NCI-H526 treated with DMSO at 0.1 percent for 48 hours (cell line): ENCODE results near the gene NDUFB4.

Experiments used
- DNase-seq: peaks from one replicate; lab custom pipeline; 2025; lab: John Stamatoyannopoulos, UW

NDUFB4 gene

GRCh38 chr3:120596116-120596852 lies at the start of gene NDUFB4:
NDUFB4 (plus strand) TSS chr3:120596336; CDS start chr3:120596360, 24 bp downstream.
- DNase-seq = peak; percentile 99

DNA sequence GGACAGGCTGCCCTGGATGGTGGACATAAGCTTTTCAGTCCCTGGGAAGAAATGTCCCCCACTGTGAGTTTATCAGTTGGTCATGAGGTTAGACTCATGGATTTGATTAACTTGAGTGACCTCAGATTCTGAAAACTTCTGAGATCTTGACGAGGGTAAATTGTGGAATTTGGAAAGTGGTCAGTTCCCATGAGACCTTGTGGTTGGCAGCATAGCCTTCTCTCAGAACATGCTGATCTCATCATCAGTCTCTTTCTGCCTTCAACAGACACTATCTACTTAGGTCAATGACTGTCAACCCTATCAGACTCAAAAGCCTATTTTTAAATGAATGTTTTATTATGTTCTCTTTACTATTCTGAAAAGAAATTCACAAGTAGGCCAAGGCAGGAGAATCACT lies 45.6 kb upstream of the NDUFB4 start:
- no peak for DNase-seq

DNA sequence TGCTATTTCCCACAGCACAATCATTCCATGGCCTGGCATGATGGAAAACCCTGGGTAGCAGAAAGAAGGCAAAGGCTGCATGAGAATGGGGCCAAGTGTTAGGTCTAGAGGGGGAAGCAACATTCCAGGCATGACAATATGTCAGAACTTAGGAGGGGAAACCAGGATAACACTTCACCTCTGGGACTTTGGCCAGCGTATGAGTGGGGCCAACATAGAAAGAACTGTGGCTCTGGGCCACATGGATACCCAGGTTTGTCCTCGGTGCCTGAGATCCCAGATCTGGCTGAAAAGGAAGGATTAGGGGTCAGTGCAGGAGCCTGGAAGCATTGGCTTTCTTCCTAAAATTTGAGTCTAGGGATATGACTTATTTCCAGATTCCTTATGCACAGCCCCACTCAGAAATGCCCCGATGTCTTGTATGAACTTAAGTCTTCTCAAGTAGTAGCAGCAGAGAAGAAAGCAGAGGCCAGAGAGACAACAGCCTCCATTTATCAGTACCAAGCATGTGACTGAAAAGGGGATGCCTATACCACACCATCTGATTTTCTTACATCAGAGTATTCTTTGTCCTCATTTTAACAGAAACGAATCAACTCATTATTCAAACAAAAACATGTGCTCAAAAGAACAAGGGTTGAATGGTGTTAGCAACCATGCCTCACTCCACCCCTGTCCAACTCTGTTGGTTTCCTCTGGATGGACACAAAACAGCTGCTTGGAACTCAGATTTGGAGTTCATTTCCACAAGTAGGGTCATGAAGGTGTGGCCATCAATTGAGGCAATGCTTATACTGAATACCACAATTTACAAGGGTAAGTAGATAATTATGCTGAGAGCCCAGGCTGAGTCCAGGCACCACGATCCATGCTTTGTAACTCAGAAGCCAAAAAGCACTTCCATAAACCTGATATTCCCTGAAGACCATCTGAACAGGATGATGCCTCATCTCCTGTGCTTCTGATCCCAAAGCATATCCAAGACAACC lies 43.7 kb upstream of the NDUFB4 start:
- DNase-seq = no peak

- no peak for DNase-seq
Observed at GRCh38 chr3:120554812-120555606, 41.1 kb upstream of the NDUFB4 start.

- no peak for DNase-seq
Observed at GRCh38 chr3:120555657-120556509, 40.3 kb upstream of the NDUFB4 start.

DNA sequence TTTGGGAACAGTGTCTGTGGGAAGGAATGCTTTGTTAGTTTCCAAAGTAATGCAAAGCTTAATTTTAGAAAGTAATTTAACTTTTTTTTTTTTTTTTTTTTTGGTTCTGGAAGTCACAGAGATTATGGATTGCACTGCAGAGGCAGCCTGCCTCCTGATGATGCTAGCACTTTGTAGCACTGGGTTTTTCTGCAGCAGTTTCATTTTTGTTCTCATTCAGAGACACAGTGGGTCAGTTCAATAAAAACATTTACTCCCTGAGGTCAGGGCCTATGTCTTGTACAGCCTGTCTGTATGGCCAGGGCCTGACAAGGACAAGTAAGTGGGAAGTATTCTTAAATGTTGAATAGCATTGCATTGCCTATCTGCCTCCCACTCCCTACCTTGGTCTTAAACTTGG lies 39.0 kb upstream of the NDUFB4 start:
- no peak for DNase-seq

DNA sequence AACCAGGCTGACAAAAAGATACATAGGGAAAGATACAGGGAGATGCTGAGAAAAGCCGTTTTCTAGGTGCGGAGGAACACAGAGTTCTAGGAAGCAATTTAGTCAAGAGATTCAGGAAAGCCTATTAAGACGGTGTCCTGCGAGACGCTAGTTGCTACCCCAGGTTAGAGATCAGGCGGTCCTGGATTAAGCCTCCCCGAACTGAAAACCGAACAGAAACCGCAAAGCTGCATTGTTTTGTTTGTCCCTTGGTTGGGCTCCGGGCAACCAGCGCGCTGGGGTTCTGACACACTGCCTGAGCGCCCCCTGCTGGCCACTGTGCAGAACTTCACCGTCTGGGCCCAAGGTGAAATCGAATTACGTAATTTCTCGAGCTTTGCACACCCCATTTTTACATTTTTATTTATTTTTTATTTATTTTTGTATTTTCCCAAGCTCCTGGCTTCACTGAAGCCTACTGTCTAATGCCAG lies 37.3 kb upstream of the NDUFB4 start:
- peak; percentile 85 for DNase-seq

GRCh38 chr3:120559242-120560061 lies 36.7 kb upstream of the NDUFB4 start:
- DNase-seq = no peak

DNA sequence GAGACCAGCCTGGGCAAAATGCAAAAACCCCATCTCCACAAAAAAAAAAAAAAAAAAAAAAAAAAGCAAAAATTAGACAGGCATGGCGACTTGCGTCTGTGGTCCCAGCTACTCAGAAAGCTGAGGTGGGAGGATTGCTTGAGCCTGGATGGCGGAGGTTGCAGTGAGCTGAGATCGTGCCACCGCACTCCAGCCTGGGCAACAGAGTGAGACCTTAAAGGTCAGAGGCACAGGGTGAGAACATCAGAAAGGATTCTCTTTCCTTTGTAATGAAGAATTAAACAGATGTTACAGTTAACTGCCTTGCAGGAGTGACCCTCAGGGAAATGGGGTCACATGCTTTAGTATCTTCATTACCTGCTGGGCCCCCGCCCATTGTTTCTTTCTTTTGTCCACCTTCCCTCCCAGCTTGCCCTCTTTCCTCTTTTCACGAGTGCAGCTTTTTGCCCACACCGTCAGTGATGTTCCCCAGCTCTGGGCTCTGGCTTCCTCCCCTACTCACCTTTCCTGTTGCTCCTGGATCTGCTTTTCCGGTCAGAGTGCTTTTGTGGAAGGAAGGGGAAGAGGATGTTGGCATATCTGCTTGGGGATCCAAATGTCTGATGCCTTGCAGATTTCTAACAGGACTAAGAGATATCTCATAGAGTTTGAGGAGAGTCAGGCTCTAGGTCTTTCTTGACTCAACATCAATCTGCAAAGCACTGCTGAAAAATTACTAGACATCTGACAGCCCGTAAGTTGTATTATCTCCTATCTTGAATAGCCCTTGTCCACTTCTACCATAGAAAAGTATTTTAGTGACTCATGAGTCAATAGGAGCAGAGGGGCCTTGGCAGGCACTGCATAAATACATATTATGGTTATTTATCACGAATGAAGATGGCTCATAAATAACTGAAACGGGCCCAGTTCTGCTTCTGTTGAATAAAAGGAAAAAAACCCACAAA lies 35.6 kb upstream of the NDUFB4 start:
- DNase-seq = no peak

DNA sequence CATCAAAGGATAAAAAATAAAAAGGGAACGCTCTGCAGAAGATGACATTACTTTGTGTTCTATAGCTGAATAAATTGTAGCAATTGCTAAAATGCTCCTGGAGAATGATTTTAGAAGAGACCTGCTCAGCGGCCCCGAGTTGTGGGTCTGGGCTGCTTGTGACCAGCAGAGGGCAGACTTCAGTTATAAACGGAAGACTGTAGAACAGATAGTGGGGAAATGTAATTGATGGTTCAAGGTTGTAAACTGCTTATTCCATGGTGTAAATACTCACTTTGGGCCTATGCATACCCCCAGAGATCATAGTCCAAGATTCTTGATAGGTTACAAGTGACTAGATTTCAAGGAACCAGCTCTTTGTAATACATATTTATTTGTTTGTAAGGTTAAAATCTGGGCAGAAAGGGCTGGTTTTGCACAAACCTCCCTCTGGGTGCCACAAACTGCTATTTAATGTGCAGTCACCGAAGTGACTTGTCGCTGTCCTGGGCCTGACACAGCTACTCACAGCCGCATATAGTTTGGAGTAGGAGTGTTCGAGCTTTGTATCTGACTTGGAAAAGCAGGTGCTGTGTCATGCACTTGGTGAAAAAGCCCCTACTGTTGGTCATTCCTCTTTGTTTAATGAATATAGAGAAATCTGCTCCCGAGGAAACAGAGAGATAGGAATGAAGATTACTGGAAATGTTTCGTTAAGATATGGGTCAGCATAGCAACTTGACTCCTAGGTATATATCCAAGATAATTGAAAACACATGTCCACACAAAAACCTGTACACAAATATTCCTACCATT lies 34.7 kb upstream of the NDUFB4 start:
- peak; percentile 71 for DNase-seq

DNA sequence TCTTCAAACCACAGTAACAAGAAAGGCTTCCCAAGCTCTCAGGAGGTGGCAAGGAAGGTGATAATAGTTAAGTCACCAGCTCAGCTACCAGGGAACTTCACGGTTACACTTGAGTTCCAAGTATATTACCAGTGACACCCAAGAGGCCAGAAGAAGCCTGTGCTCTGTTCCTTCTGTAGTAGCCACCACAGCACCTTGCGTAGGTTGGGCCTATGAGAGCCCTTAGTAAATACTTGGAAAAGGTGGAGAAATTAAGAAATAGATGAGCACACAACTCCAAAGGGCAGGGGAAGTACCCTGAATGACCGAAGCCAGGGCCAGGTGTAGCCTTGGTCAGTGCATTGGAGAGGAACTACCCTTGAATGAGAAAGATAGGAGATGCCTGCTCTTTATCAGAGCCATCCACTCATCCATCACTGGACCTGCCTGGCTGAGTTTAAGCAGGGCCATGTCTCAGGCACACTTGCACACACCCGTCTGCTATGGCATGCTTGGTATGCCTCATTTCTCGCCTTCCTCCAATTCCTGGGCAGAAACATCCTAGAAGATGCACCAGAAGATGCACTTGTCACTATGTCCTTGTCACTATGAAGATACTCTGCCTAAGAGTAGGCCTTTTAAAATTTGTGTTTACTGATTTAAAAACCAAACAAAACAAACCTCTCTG lies 32.6 kb upstream of the NDUFB4 start:
- no peak for DNase-seq

GRCh38 chr3:120566243-120566975 lies 29.7 kb upstream of the NDUFB4 start:
- peak; percentile 86 for DNase-seq

DNA sequence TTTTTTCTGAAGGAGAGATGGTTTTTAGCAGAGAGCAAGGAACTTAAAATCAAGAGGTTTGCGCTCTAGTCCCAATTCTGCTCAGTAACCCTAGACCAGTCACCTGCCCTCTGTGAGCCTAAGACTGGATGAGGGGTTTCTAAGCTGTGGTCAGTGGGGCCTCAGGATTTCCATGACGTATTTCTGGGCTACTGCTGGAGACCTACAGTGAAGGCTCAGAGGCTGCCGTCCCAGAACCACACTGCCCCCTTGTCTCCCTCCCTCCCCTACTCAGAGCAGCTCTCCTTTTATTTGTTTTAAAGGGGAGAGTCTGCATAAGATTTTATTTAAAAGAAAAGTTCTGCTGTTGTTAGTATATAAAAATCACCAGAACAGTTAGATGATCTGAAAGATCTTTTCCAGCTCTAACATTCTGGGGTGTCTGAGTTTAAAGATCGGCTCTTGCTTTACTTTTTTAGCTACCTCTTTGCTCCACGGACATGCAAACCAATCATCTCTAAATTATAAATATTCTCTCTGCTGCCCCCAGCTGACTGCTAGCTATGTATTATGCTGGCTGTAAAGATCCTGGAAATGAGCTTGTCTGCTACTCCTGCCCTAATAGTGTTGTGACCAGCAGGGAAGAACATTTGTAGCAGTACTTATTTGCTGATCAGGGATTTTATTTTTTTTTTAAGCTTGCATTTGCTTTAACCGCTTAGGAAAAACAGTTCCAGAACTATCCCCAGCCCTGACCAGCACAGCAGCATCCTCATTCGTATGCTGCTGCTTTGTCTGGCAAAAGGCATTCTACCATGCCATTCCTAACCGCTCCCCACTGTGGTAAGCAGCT lies 28.6 kb upstream of the NDUFB4 start:
- DNase-seq = peak; percentile 90

- DNase-seq = no peak
Observed at GRCh38 chr3:120568202-120568531, 28.0 kb upstream of the NDUFB4 start.

- no peak for DNase-seq
Observed at GRCh38 chr3:120568598-120568997, 27.5 kb upstream of the NDUFB4 start.
